Activated CD4-positive, alpha-beta T cell treated with anti-CD3 and anti-CD28 coated beads for 36 hours (primary cell): ENCODE results near the gene CHST3. TPM values are rescaled to one million over a fixed set of nuclear protein-coding genes. Genes with fewer than 3 reads are reported as not detected.
"Not testable (repeated sequence)": the region's sequence is repeated elsewhere in the genome, so short reads cannot be mapped to it uniquely, and the experiment has no call there.

Source experiments
- ATAC-seq: fragments of 200-7000 bp; cut with Tn5 transposase; one replicate; pipeline ENCODE4 v1.10.0; 2021; ENCODE audit warnings: mild to moderate bottlenecking, moderate library complexity
- CTCF ChIA-PET: fragments of 350-600 bp; sonication (Branson Sonifier 250); formaldehyde crosslinking; loops from one replicate; lab custom pipeline; 2021; ENCODE audit warnings: antibody characterized with exemption; lab: Charles Lee
- POLR2A ChIA-PET: fragments of 350-600 bp; sonication (Branson Sonifier 250); formaldehyde crosslinking; loops from one replicate; lab custom pipeline; 2021; ENCODE audit warnings: antibody characterized with exemption, inconsistent platforms; lab: Charles Lee
- DNase-seq: peaks from one replicate; pipeline ENCODE4 v3.0.0-alpha.2; 2020
- H3K27ac Mint-ChIP-seq: one replicate; pipeline ENCODE4 v1.8.0; 2021; ENCODE audit warnings: mixed read lengths
- H3K27me3 Mint-ChIP-seq: one replicate; pipeline ENCODE4 v1.8.0; 2021; ENCODE audit warnings: mixed read lengths
- H3K36me3 Mint-ChIP-seq: one replicate; pipeline ENCODE4 v1.8.0; 2021; ENCODE audit warnings: low read depth, mixed read lengths
- H3K4me1 Mint-ChIP-seq: one replicate; pipeline ENCODE4 v1.8.0; 2021; ENCODE audit warnings: mixed read lengths
- H3K4me3 Mint-ChIP-seq: one replicate; pipeline ENCODE4 v1.8.0; 2021; ENCODE audit warnings: mild to moderate bottlenecking, moderate library complexity, mixed read lengths
- H3K9me3 Mint-ChIP-seq: one replicate; pipeline ENCODE4 v1.8.0; 2021; ENCODE audit warnings: low read depth, mixed read lengths
- intact Hi-C, 2 experiments: fragments of 100-400 bp; cut with DNase I in 1 of 2; cut with micrococcal nuclease in 1 of 2; formaldehyde crosslinking; loops; one replicate each; pipeline versions ENCODE4 v1.14.2 to v1.15.1; 2022 to 2024; cut with DNase I, micrococcal nuclease
- total RNA-seq, 2 experiments: library from RNA; stranded (reverse); gene quantifications; one replicate each; pipeline ENCODE4 v1.2.3, GENCODE V29; 2021

CHST3 gene
- total RNA-seq, 2 experiments from 2014 or later = 0.46 to 0.47 TPM

- Mint-ChIP-seq H3K9me3 (no peaks in the 10 kb centered on the region), H3K27me3 (peaks cover 2% of the 10 kb centered on the region), H3K27ac (no peak overlapping the region), H3K4me3 (no peak overlapping the region), H3K36me3 (no peaks in the 10 kb centered on the region), H3K4me1 (peaks cover 7% of the 10 kb centered on the region)
- peak; percentile 26 for DNase-seq
- POLR2A ChIA-PET = no interaction called here
- intact Hi-C loops = no loop called here
- CTCF ChIA-PET = no interaction called here
- peak; percentile 39 for ATAC-seq
Measured at GRCh38 chr10:72027498-72027897, 63.3 kb downstream of the CHST3 start.

GRCh38 chr10:72029414-72029813, 65.2 kb downstream of the CHST3 start:
- H3K27ac Mint-ChIP-seq = no peak overlapping the region
- DNase-seq (no peak), ATAC-seq (no peak)
- H3K36me3 Mint-ChIP-seq = no peaks in the 10 kb centered on the region
- H3K9me3 Mint-ChIP-seq = no peaks in the 10 kb centered on the region
- ChIA-PET CTCF (interaction anchor here (0.8 to 1.1 kb wide), 3 partner anchors 13 to 64 kb away, joined by 3 to 6 read pairs (median 3); no protein-coding TSS in a partner anchor), POLR2A (no interaction called here)
- peaks cover 2% of the 10 kb centered on the region for H3K27me3 Mint-ChIP-seq
- no peak overlapping the region for H3K4me3 Mint-ChIP-seq
- peaks cover 7% of the 10 kb centered on the region for H3K4me1 Mint-ChIP-seq
- intact Hi-C loops = no loop called here

GRCh38 chr10:72030762-72031543, 66.8 kb downstream of the CHST3 start:
- DNase-seq (no peak), ATAC-seq (no peak)
- intact Hi-C loops = no loop called here
- no peaks in the 10 kb centered on the region for H3K36me3 Mint-ChIP-seq
- POLR2A ChIA-PET = no interaction called here
- H3K4me1 Mint-ChIP-seq = peaks cover 7% of the 10 kb centered on the region
- H3K27ac Mint-ChIP-seq = no peak overlapping the region
- no peaks in the 10 kb centered on the region for H3K9me3 Mint-ChIP-seq
- H3K27me3 Mint-ChIP-seq = peaks cover 2% of the 10 kb centered on the region
- no peak overlapping the region for H3K4me3 Mint-ChIP-seq
- CTCF ChIA-PET = interaction anchor here (0.9 to 1.4 kb wide), 2 partner anchors 18 to 134 kb away, joined by 3 to 8 read pairs; no protein-coding TSS in a partner anchor

- peaks cover 2% of the 10 kb centered on the region for H3K27me3 Mint-ChIP-seq
- DNase-seq = no peak
- H3K27ac Mint-ChIP-seq = no peak overlapping the region
- H3K4me1 Mint-ChIP-seq = peaks cover 7% of the 10 kb centered on the region
- intact Hi-C loops = no loop called here
- CTCF ChIA-PET = interaction anchor here (1.4 kb wide), 1 partner anchor 135 kb away, joined by 8 read pairs; no protein-coding TSS in a partner anchor
- POLR2A ChIA-PET = no interaction called here
- no peaks in the 10 kb centered on the region for H3K36me3 Mint-ChIP-seq
- no peak overlapping the region for H3K4me3 Mint-ChIP-seq
- ATAC-seq = no peak
- H3K9me3 Mint-ChIP-seq = no peaks in the 10 kb centered on the region
Measured at GRCh38 chr10:72031706-72032105, 67.5 kb downstream of the CHST3 start.

GRCh38 chr10:72032409-72033162, 68.4 kb downstream of the CHST3 start:
- H3K9me3 Mint-ChIP-seq, POLR2A ChIA-PET, H3K4me3 Mint-ChIP-seq, H3K4me1 Mint-ChIP-seq, CTCF ChIA-PET, H3K27me3 Mint-ChIP-seq, ATAC-seq, H3K27ac Mint-ChIP-seq, intact Hi-C loops, H3K36me3 Mint-ChIP-seq, DNase-seq: not testable (repeated sequence)

- Mint-ChIP-seq H3K9me3 (no peaks in the 10 kb centered on the region), H3K4me3 (no peak overlapping the region), H3K36me3 (no peaks in the 10 kb centered on the region), H3K27ac (no peak overlapping the region), H3K4me1 (no peaks in the 10 kb centered on the region), H3K27me3 (peaks cover 2% of the 10 kb centered on the region)
- DNase-seq (no peak), ATAC-seq (no peak)
- POLR2A ChIA-PET = no interaction called here
- CTCF ChIA-PET = interaction anchor here (0.6 to 1.1 kb wide), 2 partner anchors 15 to 424 kb away, joined by 3 to 5 read pairs; no protein-coding TSS in a partner anchor
- intact Hi-C loops = no loop called here
Measured at GRCh38 chr10:72034040-72034499, 69.9 kb downstream of the CHST3 start.

GRCh38 chr10:72034761-72035160, 70.6 kb downstream of the CHST3 start:
- Mint-ChIP-seq H3K27me3 (peaks cover 2% of the 10 kb centered on the region), H3K27ac (no peak overlapping the region), H3K9me3 (no peaks in the 10 kb centered on the region), H3K4me1 (no peaks in the 10 kb centered on the region), H3K36me3 (no peaks in the 10 kb centered on the region), H3K4me3 (no peak overlapping the region)
- DNase-seq = no peak
- POLR2A ChIA-PET = no interaction called here
- no peak for ATAC-seq
- intact Hi-C loops = no loop called here
- CTCF ChIA-PET = interaction anchor here (0.5 to 1.5 kb wide), 2 partner anchors 14 to 84 kb away, joined by 3 to 4 read pairs; no protein-coding TSS in a partner anchor

- H3K4me3 Mint-ChIP-seq = no peak overlapping the region
- no peak overlapping the region for H3K27ac Mint-ChIP-seq
Measured at GRCh38 chr10:72035252-72035887, 71.2 kb downstream of the CHST3 start.

GRCh38 chr10:72037266-72037665, 73.1 kb downstream of the CHST3 start:
- H3K4me1 Mint-ChIP-seq = no peaks in the 10 kb centered on the region
- intact Hi-C loops = no loop called here
- CTCF ChIA-PET = interaction anchor here (1.5 to 3.7 kb wide), 2 partner anchors 11 to 141 kb away, joined by 4 to 16 read pairs; no protein-coding TSS in a partner anchor

More at GRCh38 chr10:72035252-72035887, 71.2 kb downstream of the CHST3 start:
- ChIA-PET POLR2A (no interaction called here), CTCF (interaction anchor here (0.7 to 1.5 kb wide), 2 partner anchors 13 to 34 kb away, joined by 3 to 4 read pairs; no protein-coding TSS in a partner anchor)
- Mint-ChIP-seq H3K36me3 (no peaks in the 10 kb centered on the region), H3K4me1 (no peaks in the 10 kb centered on the region), H3K27me3 (peaks cover 2% of the 10 kb centered on the region), H3K9me3 (no peaks in the 10 kb centered on the region)
- no peak for ATAC-seq
- DNase-seq = no peak
- intact Hi-C loops = no loop called here

GRCh38 chr10:72037811-72038210, 73.6 kb downstream of the CHST3 start:
- intact Hi-C loops = no loop called here
- ATAC-seq = no peak

More at GRCh38 chr10:72037266-72037665, 73.1 kb downstream of the CHST3 start:
- H3K27me3 Mint-ChIP-seq = no peaks in the 10 kb centered on the region
- DNase-seq = no peak
- no peaks in the 10 kb centered on the region for H3K36me3 Mint-ChIP-seq
- ATAC-seq = no peak
- H3K4me3 Mint-ChIP-seq = no peak overlapping the region
- no peak overlapping the region for H3K27ac Mint-ChIP-seq
- POLR2A ChIA-PET = no interaction called here
- no peaks in the 10 kb centered on the region for H3K9me3 Mint-ChIP-seq

More at GRCh38 chr10:72037811-72038210, 73.6 kb downstream of the CHST3 start:
- H3K4me3 Mint-ChIP-seq = no peak overlapping the region
- ChIA-PET POLR2A (no interaction called here), CTCF (interaction anchor here (0.6 to 3.7 kb wide), 3 partner anchors 11 to 141 kb away, joined by 3 to 16 read pairs (median 4); no protein-coding TSS in a partner anchor)
- no peaks in the 10 kb centered on the region for H3K4me1 Mint-ChIP-seq
- no peaks in the 10 kb centered on the region for H3K27me3 Mint-ChIP-seq
- no peaks in the 10 kb centered on the region for H3K36me3 Mint-ChIP-seq
- no peak for DNase-seq
- no peak overlapping the region for H3K27ac Mint-ChIP-seq
- no peaks in the 10 kb centered on the region for H3K9me3 Mint-ChIP-seq
